WTC11 (cell line): ENCODE results near the gene ARMC7. TPM values are rescaled to one million over a fixed set of nuclear protein-coding genes. Genes with fewer than 3 reads are reported as not detected.

Source experiments
- ATAC-seq: fragments of 200-7000 bp; cut with Tn5 transposase; 2 replicates; pipeline ENCODE4 v1.10.0; 2021; ENCODE audit warnings: mild to moderate bottlenecking, moderate library complexity
- CTCF ChIA-PET: fragments of 300-600 bp; sonication (Branson Sonifier 250); formaldehyde crosslinking; loops from one replicate; lab custom pipeline; 2021; ENCODE audit warnings: antibody characterized with exemption; lab: Charles Lee
- POLR2A ChIA-PET: fragments of 350-600 bp; sonication (Branson Sonifier 250); formaldehyde crosslinking; loops from one replicate; lab custom pipeline; 2021; ENCODE audit warnings: antibody characterized with exemption; lab: Charles Lee
- DNase-seq: peaks from one replicate; pipeline ENCODE4 v3.0.0; 2021; ENCODE audit warnings: low spot score
- H3K27ac Mint-ChIP-seq: 2 replicates; pipeline ENCODE4 v1.8.0; 2021; ENCODE audit warnings: mixed read lengths
- H3K27me3 Mint-ChIP-seq: 2 replicates; pipeline ENCODE4 v1.8.0; 2021; ENCODE audit warnings: low read depth, mild to moderate bottlenecking, moderate library complexity, mixed read lengths
- H3K36me3 Mint-ChIP-seq: 2 replicates; pipeline ENCODE4 v1.8.0; 2021; ENCODE audit warnings: mixed read lengths
- H3K4me1 Mint-ChIP-seq: 2 replicates; pipeline ENCODE4 v1.8.0; 2022; ENCODE audit warnings: mixed read lengths
- H3K4me3 Mint-ChIP-seq: 2 replicates; pipeline ENCODE4 v1.8.0; 2021; ENCODE audit warnings: mild to moderate bottlenecking, moderate library complexity, mixed read lengths
- H3K9me3 Mint-ChIP-seq: 2 replicates; pipeline ENCODE4 v1.8.0; 2021; ENCODE audit warnings: mixed read lengths
- ATF1 ChIP-seq: sonication (generic); formaldehyde crosslinking; IDR thresholded peaks from 2 replicates; pipeline ENCODE4 v1.8.1; 2023; ENCODE audit warnings: mild to moderate bottlenecking, moderate library complexity, missing genetic modification reagents
- CBFB ChIP-seq: sonication (generic); formaldehyde crosslinking; IDR thresholded peaks from 2 replicates; pipeline ENCODE4 v1.8.1; 2022; ENCODE audit warnings: mild to moderate bottlenecking, low read depth, missing genetic modification reagents
- GABPB1 ChIP-seq: sonication (generic); formaldehyde crosslinking; IDR thresholded peaks from 2 replicates; pipeline ENCODE4 v1.8.1; 2023; ENCODE audit warnings: mild to moderate bottlenecking, missing genetic modification reagents
- JAZF1 ChIP-seq: fragments of 250-450 bp; sonication (Bioruptor Pico); IDR thresholded peaks from 2 replicates; pipeline ENCODE4 v1.9.0; 2021; ENCODE audit warnings: moderate library complexity, mild to moderate bottlenecking, inconsistent platforms
- KAT7 ChIP-seq: sonication (generic); formaldehyde crosslinking; IDR thresholded peaks from 2 replicates; pipeline ENCODE4 v1.8.1; 2023; ENCODE audit warnings: missing genetic modification reagents, mild to moderate bottlenecking, borderline replicate concordance
- NFE2L1 ChIP-seq: sonication (generic); formaldehyde crosslinking; IDR thresholded peaks from 2 replicates; pipeline ENCODE4 v1.8.1; 2023; ENCODE audit warnings: missing genetic modification reagents
- NFYB ChIP-seq: sonication (generic); formaldehyde crosslinking; conservative IDR thresholded peaks from 2 replicates; pipeline ENCODE4 v1.8.0; 2022; ENCODE audit warnings: low read depth, missing genetic modification reagents
- OVOL2 ChIP-seq: fragments of 250-450 bp; sonication (Bioruptor Pico); IDR thresholded peaks from 2 replicates; pipeline ENCODE4 v1.9.0; 2021; ENCODE audit warnings: mild to moderate bottlenecking, borderline replicate concordance
- RORB ChIP-seq: fragments of 250-450 bp; sonication (Bioruptor Pico); IDR thresholded peaks from 2 replicates; pipeline ENCODE4 v1.9.0; 2021; ENCODE audit warnings: mild to moderate bottlenecking
- SMAD4 ChIP-seq: sonication (generic); formaldehyde crosslinking; IDR thresholded peaks from 2 replicates; pipeline ENCODE4 v1.8.0; 2022; ENCODE audit warnings: mild to moderate bottlenecking, missing genetic modification reagents
- ZNF232 ChIP-seq: sonication (generic); formaldehyde crosslinking; IDR thresholded peaks from 2 replicates; pipeline ENCODE4 v1.8.0; 2022; ENCODE audit warnings: mild to moderate bottlenecking, missing genetic modification reagents
- ZNF263 ChIP-seq: sonication (generic); formaldehyde crosslinking; IDR thresholded peaks from 2 replicates; pipeline ENCODE4 v1.8.1; 2022; ENCODE audit warnings: low read depth, mild to moderate bottlenecking, moderate library complexity, missing genetic modification reagents
- ZNF317 ChIP-seq: sonication (generic); formaldehyde crosslinking; IDR thresholded peaks from 2 replicates; pipeline ENCODE4 v1.8.1; 2023; ENCODE audit warnings: low read depth, mild to moderate bottlenecking, moderate library complexity, missing genetic modification reagents, borderline replicate concordance
- ZNF423 ChIP-seq: fragments of 250-450 bp; sonication (Bioruptor Pico); IDR thresholded peaks from 2 replicates; pipeline ENCODE4 v2.1.2; 2022; ENCODE audit warnings: mild to moderate bottlenecking, moderate library complexity
- total RNA-seq: library from RNA; stranded (reverse); gene quantifications from 3 replicates; pipeline ENCODE4 v1.2.3, GENCODE V29; 2021
- TF ChIP-seq, protein P1 (sequence below): fragments of 250-450 bp; sonication (Bioruptor Pico); IDR thresholded peaks from 2 replicates; pipeline ENCODE4 v1.8.0; 2021; ENCODE audit warnings: mild to moderate bottlenecking
- TF ChIP-seq, protein P2 (sequence below): sonication (generic); formaldehyde crosslinking; conservative IDR thresholded peaks from 2 replicates; pipeline ENCODE4 v1.8.1; 2022; ENCODE audit warnings: mild to moderate bottlenecking, missing genetic modification reagents
- TF ChIP-seq, protein P3 (sequence below): sonication (generic); formaldehyde crosslinking; IDR thresholded peaks from 2 replicates; pipeline ENCODE4 v1.8.0; 2023; ENCODE audit warnings: missing genetic modification reagents, mild to moderate bottlenecking, borderline replicate concordance
- TF ChIP-seq, protein P4 (sequence below): sonication (generic); formaldehyde crosslinking; IDR thresholded peaks from 2 replicates; pipeline ENCODE4 v1.8.1; 2023; ENCODE audit warnings: mild to moderate bottlenecking, missing genetic modification reagents
- TF ChIP-seq, protein P5 (sequence below): sonication (generic); formaldehyde crosslinking; IDR thresholded peaks from 2 replicates; pipeline ENCODE4 v1.8.0; 2022; ENCODE audit warnings: mild to moderate bottlenecking, missing genetic modification reagents

The ARMC7 gene
- total RNA-seq, 1 experiment from 2014 or later, result 13.2 TPM

DNA sequence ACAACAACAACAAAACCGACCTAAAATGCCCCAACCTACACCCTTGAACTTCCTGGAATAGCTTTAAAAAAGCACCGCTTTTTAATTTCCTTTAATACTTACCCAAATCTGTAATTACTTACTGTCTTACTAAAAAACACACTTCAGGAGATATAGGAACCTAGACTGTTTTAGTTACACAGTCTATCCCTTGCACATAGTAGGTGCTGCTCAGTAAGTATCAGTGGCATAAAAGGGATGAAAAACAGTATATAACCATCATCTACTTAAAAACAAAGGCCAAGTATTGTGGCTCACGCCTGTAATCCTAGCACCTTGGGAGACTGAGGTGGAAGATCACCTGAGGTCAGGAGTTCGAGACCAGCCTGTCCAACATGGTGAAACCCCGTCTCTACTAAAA, 66.9 kb downstream of the ARMC7 start:
- H3K27ac Mint-ChIP-seq, result peak overlapping the region; percentile 82
- no peak overlapping the region for H3K4me3 Mint-ChIP-seq
- CTCF ChIA-PET, result interaction anchor here (0.6 to 1.5 kb wide), 3 partner anchors 25 to 122 kb away, joined by 3 to 7 read pairs (median 3); partner anchors contain the start of gene MIF4GD

DNA sequence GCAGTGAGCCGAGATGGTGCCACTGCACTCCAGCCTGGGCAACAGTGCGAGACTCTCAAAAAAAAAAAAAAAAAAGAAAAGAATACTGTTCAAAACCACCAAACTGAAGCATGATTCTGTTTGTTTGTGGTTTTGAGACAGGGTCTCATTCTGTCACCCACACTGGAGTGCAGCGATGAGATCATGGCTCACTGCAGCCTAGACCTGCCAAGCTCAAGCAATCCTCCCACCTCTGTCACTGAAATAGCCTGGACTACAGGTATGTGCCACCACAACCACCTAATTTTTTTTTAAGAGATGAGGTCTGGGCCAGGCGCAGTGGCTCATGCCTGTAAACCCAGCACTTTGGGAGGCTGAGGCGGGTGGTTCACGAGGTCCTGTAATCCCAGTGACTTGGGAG, 68.7 kb downstream of the ARMC7 start:
- Mint-ChIP-seq H3K27ac (no peak overlapping the region), H3K4me1 (peaks cover 18% of the 10 kb centered on the region), H3K9me3 (no peaks in the 10 kb centered on the region), H3K27me3 (no peaks in the 10 kb centered on the region), H3K4me3 (no peak overlapping the region), H3K36me3 (peaks cover 61% of the 10 kb centered on the region)
- ATAC-seq (no peak), DNase-seq (no peak)
- ChIA-PET POLR2A (interaction anchor here (0.7 kb wide), 1 partner anchor 62 kb away, joined by 3 read pairs; no protein-coding TSS in a partner anchor), CTCF (no interaction called here)
- TF ChIP-seq SMAD4 (CRISPR knock-in tag) (no peak), RORB (no peak), ZNF317 (CRISPR knock-in tag) (no peak), ZNF232 (CRISPR knock-in tag) (no peak), GABPB1 (CRISPR knock-in tag) (no peak), OVOL2 (no peak)
- TF ChIP-seq, protein P1, sequence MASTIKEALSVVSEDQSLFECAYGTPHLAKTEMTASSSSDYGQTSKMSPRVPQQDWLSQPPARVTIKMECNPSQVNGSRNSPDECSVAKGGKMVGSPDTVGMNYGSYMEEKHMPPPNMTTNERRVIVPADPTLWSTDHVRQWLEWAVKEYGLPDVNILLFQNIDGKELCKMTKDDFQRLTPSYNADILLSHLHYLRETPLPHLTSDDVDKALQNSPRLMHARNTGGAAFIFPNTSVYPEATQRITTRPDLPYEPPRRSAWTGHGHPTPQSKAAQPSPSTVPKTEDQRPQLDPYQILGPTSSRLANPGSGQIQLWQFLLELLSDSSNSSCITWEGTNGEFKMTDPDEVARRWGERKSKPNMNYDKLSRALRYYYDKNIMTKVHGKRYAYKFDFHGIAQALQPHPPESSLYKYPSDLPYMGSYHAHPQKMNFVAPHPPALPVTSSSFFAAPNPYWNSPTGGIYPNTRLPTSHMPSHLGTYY (CRISPR knock-in tag), result no peak

More for the DNA sequence above, 66.9 kb downstream of the ARMC7 start:
- DNase-seq (no peak), ATAC-seq (no peak)
- H3K27me3 Mint-ChIP-seq, result no peaks in the 10 kb centered on the region
- TF ChIP-seq ZNF263 (CRISPR knock-in tag) (no peak), CBFB (CRISPR knock-in tag) (no peak), RORB (no peak), ZNF423 (CRISPR knock-in tag) (no peak), JAZF1 (CRISPR knock-in tag) (no peak), NFYB (CRISPR knock-in tag) (no peak), NFE2L1 (no peak), ATF1 (CRISPR knock-in tag) (no peak), KAT7 (CRISPR knock-in tag) (no peak)
- TF ChIP-seq, protein P2, sequence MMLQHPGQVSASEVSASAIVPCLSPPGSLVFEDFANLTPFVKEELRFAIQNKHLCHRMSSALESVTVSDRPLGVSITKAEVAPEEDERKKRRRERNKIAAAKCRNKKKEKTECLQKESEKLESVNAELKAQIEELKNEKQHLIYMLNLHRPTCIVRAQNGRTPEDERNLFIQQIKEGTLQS (CRISPR knock-in tag), result no peak
- TF ChIP-seq, protein P3, sequence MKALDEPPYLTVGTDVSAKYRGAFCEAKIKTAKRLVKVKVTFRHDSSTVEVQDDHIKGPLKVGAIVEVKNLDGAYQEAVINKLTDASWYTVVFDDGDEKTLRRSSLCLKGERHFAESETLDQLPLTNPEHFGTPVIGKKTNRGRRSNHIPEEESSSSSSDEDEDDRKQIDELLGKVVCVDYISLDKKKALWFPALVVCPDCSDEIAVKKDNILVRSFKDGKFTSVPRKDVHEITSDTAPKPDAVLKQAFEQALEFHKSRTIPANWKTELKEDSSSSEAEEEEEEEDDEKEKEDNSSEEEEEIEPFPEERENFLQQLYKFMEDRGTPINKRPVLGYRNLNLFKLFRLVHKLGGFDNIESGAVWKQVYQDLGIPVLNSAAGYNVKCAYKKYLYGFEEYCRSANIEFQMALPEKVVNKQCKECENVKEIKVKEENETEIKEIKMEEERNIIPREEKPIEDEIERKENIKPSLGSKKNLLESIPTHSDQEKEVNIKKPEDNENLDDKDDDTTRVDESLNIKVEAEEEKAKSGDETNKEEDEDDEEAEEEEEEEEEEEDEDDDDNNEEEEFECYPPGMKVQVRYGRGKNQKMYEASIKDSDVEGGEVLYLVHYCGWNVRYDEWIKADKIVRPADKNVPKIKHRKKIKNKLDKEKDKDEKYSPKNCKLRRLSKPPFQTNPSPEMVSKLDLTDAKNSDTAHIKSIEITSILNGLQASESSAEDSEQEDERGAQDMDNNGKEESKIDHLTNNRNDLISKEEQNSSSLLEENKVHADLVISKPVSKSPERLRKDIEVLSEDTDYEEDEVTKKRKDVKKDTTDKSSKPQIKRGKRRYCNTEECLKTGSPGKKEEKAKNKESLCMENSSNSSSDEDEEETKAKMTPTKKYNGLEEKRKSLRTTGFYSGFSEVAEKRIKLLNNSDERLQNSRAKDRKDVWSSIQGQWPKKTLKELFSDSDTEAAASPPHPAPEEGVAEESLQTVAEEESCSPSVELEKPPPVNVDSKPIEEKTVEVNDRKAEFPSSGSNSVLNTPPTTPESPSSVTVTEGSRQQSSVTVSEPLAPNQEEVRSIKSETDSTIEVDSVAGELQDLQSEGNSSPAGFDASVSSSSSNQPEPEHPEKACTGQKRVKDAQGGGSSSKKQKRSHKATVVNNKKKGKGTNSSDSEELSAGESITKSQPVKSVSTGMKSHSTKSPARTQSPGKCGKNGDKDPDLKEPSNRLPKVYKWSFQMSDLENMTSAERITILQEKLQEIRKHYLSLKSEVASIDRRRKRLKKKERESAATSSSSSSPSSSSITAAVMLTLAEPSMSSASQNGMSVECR (CRISPR knock-in tag), result no peak
- TF ChIP-seq, protein P4, sequence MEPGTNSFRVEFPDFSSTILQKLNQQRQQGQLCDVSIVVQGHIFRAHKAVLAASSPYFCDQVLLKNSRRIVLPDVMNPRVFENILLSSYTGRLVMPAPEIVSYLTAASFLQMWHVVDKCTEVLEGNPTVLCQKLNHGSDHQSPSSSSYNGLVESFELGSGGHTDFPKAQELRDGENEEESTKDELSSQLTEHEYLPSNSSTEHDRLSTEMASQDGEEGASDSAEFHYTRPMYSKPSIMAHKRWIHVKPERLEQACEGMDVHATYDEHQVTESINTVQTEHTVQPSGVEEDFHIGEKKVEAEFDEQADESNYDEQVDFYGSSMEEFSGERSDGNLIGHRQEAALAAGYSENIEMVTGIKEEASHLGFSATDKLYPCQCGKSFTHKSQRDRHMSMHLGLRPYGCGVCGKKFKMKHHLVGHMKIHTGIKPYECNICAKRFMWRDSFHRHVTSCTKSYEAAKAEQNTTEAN (CRISPR knock-in tag), result no peak
- TF ChIP-seq, protein P5, sequence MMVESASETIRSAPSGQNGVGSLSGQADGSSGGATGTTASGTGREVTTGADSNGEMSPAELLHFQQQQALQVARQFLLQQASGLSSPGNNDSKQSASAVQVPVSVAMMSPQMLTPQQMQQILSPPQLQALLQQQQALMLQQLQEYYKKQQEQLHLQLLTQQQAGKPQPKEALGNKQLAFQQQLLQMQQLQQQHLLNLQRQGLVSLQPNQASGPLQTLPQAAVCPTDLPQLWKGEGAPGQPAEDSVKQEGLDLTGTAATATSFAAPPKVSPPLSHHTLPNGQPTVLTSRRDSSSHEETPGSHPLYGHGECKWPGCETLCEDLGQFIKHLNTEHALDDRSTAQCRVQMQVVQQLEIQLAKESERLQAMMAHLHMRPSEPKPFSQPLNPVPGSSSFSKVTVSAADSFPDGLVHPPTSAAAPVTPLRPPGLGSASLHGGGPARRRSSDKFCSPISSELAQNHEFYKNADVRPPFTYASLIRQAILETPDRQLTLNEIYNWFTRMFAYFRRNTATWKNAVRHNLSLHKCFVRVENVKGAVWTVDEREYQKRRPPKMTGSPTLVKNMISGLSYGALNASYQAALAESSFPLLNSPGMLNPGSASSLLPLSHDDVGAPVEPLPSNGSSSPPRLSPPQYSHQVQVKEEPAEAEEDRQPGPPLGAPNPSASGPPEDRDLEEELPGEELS, result no peak
- TF ChIP-seq, all 79 proteins: peak for 0
- peaks cover 68% of the 10 kb centered on the region for H3K36me3 Mint-ChIP-seq
- H3K9me3 Mint-ChIP-seq, result no peaks in the 10 kb centered on the region
- peaks cover 13% of the 10 kb centered on the region for H3K4me1 Mint-ChIP-seq
- POLR2A ChIA-PET, result interaction anchor here (0.7 kb wide), 1 partner anchor 25 kb away, joined by 3 read pairs; no protein-coding TSS in a partner anchor
